ACHN (cell line): ENCODE results near the gene MAD1L1.

Experiments used
- DNase-seq: peaks from one replicate; pipeline ENCODE4 v3.0.0-alpha.2; 2015
- in situ Hi-C: cut with HindIII; loops from 2 replicates; pipeline ENCODE4 v1.10.0; 2017; ENCODE audit warnings: low sequenced_read_pairs, low pct_ligation_motif_present, low pct_unique_long_range_greater_than_20kb

MAD1L1 gene

GRCh38 chr7:1925349-1925748 lies 307.4 kb downstream of the MAD1L1 start:
- in situ Hi-C loops: no loop called here
- peak; percentile 31 for DNase-seq

GRCh38 chr7:1924258-1924817 lies 308.4 kb downstream of the MAD1L1 start:
- DNase-seq: no peak
- in situ Hi-C loops: no loop called here

GRCh38 chr7:1923409-1924257 lies 309.1 kb downstream of the MAD1L1 start:
- in situ Hi-C loops: no loop called here
- DNase-seq: no peak

- in situ Hi-C loops: no loop called here
- peak; percentile 14 for DNase-seq
Measured at GRCh38 chr7:1922870-1923236, 309.9 kb downstream of the MAD1L1 start.

GRCh38 chr7:1922071-1922869 lies 310.5 kb downstream of the MAD1L1 start:
- no peak for DNase-seq
- in situ Hi-C loops: no loop called here

- in situ Hi-C loops: no loop called here
- DNase-seq: no peak
Measured at GRCh38 chr7:1920881-1921280, 311.9 kb downstream of the MAD1L1 start.

- in situ Hi-C loops: no loop called here
- DNase-seq: no peak
Measured at GRCh38 chr7:1920266-1920681, 312.5 kb downstream of the MAD1L1 start.

GRCh38 chr7:1919539-1920265 lies 313.0 kb downstream of the MAD1L1 start:
- DNase-seq: no peak
- in situ Hi-C loops: no loop called here

- in situ Hi-C loops: no loop called here
- DNase-seq: no peak
Measured at GRCh38 chr7:1918881-1919525, 313.7 kb downstream of the MAD1L1 start.

- in situ Hi-C loops: no loop called here
- no peak for DNase-seq
Measured at GRCh38 chr7:1918063-1918645, 314.6 kb downstream of the MAD1L1 start.

GRCh38 chr7:1917221-1918062 lies 315.3 kb downstream of the MAD1L1 start:
- no peak for DNase-seq
- in situ Hi-C loops: no loop called here

GRCh38 chr7:1916601-1916970 lies 316.2 kb downstream of the MAD1L1 start:
- in situ Hi-C loops: no loop called here
- DNase-seq: no peak

- in situ Hi-C loops: no loop called here
- no peak for DNase-seq
Measured at GRCh38 chr7:1915956-1916600, 316.7 kb downstream of the MAD1L1 start.

- DNase-seq: no peak
- in situ Hi-C loops: no loop called here
Measured at GRCh38 chr7:1915326-1915725, 317.4 kb downstream of the MAD1L1 start.

GRCh38 chr7:1914743-1915142 lies 318.0 kb downstream of the MAD1L1 start:
- no peak for DNase-seq
- in situ Hi-C loops: no loop called here

GRCh38 chr7:1914321-1914720 lies 318.4 kb downstream of the MAD1L1 start:
- DNase-seq: no peak
- in situ Hi-C loops: no loop called here
